Glomerular visceral epithelial cell (primary cell): ENCODE data around the gene IQCK.

Experiments
- DNase-seq: peaks from one replicate; pipeline ENCODE4 v3.0.0-alpha.2; 2016; ENCODE audit errors: extremely low spot score

Gene IQCK

DNA sequence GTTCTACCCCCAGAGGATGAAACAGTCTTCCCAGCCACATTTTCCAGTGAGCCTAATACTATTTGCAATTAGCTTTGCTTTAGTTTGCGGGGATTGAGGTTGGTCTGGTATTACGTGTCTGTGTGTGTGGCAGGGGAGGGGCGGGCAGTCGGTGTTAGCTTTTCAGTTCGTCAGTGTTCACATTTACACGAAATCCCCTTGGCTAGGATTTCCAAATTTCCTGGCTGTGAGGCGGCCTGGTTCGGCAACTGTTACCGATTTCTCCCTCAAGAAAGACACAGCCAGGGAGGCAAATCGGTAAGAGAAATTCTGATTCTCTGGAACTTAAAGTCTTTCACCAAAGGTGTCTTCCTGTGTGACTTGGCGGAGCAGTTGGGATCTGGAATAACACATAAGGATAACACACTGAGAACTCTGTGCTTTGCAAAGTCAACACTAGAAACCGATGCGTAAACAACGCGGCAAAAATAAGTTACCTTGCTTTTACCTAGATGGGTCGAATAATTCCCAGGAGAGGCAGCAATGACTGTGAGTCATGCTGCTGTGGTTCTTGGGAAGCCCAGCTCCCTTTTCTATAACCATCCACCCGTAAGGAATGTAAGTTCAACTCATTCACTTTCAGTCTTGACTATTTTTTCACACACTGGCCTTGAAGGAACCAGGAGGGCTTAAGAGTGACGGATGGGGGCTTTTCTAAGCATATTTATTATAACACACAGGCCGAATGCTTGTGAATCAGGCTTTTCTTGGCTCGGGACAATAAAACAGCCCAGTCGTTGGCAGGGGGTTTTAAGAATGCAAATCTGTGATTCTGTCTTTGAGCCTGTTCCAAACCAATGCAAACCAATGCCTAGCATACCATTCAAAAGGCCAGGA, 142.3 kb downstream of the IQCK start:
- peak; percentile 67 for DNase-seq

GRCh38 chr16:19861133-19861532, 143.1 kb downstream of the IQCK start:
- DNase-seq = no peak

- no peak for DNase-seq
These were observed 143.8 kb downstream of the IQCK start for GRCh38 chr16:19861811-19862327.

DNA sequence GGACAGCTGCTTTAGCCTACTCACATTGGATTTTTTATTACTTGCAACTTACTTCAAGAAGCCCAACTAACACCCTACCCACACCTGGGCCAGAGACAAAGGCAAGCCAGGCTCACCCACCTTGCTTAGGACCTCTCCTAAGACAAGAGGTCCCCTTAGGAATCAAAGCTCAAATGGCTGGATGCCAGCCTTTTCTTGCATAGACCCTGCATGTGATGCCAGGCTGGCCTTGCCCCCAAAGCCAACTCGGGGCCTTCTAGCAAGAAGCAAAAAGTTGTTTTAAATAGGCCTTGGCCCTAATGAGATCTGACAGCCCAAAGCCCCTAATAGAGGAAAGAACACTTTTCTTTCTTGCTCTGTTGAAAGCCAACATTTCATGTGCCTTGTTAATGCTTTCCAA, 145.9 kb downstream of the IQCK start:
- no peak for DNase-seq

GRCh38 chr16:19864566-19864965, 146.5 kb downstream of the IQCK start:
- DNase-seq = no peak

DNA sequence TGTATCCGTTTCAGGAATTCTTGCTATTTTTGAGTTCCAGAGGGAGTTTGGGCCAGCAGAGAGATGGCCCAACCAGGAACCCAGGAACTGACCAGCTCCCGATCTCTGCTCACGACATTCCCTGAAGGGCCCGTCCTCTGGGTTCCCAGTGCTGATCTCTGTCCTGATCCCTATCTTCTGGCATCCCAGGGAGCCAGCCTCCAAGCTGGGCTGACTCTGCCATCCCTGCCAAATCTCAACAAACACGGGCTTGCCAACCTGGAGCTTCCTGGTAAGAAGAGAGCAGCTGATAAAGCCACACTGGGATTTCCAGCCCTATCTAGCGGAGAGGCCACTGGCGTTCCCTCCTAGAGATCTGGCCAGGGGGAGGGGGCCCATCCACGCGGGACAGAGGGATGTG, 150.3 kb downstream of the IQCK start:
- no peak for DNase-seq

DNA sequence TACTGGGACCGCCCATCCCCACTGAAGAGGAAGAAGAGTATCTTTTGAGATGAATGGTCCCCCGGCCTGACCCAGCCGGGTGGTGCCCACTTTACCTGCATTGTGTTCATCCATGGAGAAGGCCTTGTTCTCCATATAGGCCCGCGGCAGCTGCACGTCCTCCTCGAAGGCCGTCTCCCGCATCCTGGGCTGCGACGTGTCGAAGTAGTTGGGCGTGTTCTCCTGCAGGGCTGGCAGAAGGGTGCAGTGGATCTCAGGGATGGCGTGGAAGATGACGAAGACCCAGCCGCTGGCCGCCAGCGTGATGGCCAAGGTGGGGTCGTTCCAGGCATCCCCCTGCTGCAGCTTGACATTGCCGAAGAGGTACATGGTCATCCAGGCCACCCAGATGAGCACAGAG, 153.7 kb downstream of the IQCK start:
- DNase-seq = no peak

GRCh38 chr16:19872179-19872863, 154.2 kb downstream of the IQCK start:
- DNase-seq = no peak

DNA sequence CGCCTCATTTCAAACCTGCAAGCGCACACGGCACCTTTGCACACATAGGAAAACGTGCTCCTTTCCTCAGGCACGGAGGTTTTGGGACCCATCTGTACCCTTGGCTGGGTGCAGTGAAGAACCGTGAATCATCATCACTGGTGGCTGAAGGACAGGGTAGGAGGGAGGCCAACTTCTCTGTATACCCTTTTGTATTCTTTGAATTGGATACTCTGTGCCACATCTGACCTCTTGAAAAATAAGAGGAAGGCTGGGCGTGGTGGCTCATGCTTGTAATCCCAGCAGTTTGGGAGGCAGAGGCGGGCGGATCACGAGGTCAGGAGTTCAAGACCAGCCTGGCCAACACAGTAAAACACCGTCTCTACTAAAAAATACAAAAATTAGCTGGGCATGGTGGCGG, 154.9 kb downstream of the IQCK start:
- DNase-seq = no peak

- no peak for DNase-seq
These were observed 156.0 kb downstream of the IQCK start for GRCh38 chr16:19874026-19874425.

- no peak for DNase-seq
These were observed 156.9 kb downstream of the IQCK start for GRCh38 chr16:19874851-19875546.

GRCh38 chr16:19875900-19876299, 157.8 kb downstream of the IQCK start:
- no peak for DNase-seq

DNA sequence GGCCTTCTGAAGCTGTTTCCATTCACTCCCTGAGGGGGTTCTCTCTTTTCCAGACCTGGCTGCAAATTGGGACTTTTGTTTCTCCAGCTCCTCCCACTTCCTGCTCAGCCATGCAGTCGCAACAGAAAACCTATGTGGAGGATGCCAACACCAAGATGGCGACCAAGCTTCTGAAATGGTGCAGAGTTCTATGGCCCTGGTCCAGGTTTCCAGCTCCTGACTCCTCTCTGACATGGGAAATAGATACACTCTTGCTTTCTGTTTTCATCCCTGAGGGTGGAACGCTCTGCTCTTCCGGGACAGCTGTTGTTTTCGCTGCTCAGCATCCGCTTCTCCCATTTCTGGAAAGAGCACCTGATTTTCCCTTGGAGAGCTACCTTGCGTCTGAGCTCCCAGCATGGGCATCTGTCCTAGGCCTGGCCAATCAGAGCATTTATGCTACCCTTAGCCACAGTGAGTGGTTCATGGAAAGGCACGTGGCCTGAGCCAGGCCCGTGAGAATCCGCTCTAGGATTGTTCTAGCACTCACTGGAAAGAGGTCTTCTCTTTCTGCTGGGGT, 158.5 kb downstream of the IQCK start:
- DNase-seq = no peak

- no peak for DNase-seq
These were observed 160.7 kb downstream of the IQCK start for GRCh38 chr16:19878757-19879156.

GRCh38 chr16:19879241-19879792, 161.2 kb downstream of the IQCK start:
- peak; percentile 13 for DNase-seq

DNA sequence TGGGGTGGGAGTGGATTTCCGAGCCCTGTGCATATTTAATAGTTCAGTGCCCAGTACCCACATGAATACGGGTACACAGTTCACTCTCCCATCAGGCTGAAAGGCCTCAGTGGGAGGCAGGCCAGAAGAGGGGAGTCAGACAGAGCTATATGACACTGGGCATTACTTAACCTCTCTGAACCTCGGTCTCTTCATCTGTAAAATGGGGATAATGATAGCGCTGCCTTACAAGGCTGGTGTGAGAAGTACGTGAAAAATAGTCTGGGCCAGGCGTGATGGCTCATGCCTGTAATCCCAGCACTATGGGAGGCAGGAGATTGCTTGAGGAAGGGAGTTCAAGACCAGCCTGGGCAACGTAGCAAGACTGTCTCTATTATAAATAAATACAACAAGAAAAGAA, 163.0 kb downstream of the IQCK start:
- DNase-seq = no peak

DNA sequence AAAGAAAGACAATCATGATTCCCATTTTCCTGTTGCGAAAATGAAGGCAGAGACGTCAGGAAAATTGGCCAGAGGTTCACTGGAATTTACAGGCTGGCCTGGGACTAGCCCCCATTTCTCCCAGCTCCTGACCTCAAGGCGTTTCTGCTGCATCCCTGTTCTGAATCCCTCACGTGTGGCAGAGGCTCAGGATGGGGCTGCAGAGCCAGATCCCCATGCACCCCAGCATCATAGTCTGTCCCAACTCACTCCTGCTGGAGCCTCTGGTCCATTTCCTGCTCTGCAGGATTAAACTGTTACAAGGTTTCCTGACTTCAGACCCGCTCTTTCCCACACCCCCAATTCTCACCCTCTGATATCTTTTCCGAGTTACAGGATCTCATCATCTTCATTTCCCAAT, 163.7 kb downstream of the IQCK start:
- DNase-seq = no peak

GRCh38 chr16:19882186-19882585, 164.1 kb downstream of the IQCK start:
- DNase-seq = no peak

DNA sequence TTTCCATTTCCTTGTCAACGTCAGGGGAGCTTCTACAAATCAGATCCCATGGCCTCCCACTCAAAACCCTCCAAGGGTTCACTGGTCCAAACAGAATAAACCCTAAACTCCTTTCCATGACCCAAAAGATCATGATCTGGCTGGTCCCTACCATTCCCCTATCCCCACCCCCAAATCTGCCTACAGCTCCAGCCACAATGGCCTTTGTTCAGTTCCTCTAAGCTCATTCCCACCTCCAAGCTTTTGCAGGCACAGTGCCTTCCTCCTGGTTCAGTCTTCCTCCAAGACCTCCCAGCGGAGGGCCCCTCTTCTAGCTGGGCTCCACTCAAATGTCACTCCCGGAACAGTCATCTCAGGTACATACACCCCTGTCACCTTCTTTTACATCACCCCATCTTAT, 164.6 kb downstream of the IQCK start:
- DNase-seq = no peak

- no peak for DNase-seq
These were observed 165.4 kb downstream of the IQCK start for GRCh38 chr16:19883296-19883965.

DNA sequence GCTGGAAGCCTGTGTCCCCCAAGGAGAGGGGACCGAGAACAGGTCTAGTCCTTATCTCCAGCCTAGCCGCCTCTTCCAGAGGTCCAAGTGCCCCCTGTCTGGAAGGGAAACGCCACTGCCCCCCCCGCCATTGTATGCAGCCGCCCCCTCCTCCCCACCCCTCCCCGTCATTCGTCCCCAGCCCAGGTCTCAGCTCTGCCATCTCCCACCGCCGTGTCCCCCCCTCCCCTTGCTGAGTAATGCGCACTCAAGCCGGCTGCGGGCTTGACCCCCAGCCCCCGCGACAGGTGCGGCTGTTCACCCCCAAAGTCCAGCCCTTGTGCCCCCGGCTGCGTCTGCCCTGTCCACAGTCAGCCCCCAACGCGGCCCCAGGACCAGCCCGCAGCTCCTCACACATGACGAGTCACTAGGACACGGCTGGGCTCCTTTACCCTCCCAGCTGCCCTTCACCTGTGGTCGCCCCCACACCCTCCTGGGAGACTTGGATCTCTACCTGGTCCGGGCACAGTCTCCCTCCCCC, 166.0 kb downstream of the IQCK start:
- no peak for DNase-seq
